ENCODE measurements around the gene CCDC184.

- TF ChIP-seq, protein P1, sequence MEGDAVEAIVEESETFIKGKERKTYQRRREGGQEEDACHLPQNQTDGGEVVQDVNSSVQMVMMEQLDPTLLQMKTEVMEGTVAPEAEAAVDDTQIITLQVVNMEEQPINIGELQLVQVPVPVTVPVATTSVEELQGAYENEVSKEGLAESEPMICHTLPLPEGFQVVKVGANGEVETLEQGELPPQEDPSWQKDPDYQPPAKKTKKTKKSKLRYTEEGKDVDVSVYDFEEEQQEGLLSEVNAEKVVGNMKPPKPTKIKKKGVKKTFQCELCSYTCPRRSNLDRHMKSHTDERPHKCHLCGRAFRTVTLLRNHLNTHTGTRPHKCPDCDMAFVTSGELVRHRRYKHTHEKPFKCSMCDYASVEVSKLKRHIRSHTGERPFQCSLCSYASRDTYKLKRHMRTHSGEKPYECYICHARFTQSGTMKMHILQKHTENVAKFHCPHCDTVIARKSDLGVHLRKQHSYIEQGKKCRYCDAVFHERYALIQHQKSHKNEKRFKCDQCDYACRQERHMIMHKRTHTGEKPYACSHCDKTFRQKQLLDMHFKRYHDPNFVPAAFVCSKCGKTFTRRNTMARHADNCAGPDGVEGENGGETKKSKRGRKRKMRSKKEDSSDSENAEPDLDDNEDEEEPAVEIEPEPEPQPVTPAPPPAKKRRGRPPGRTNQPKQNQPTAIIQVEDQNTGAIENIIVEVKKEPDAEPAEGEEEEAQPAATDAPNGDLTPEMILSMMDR (IDR thresholded peaks at IDR 0.05): no peak
- TF ChIP-seq POLR2A (IDR thresholded peaks at IDR 0.05) (no peak), EP300 (IDR thresholded peaks at IDR 0.05) (no peak)
Observed at GRCh38 chr12:48194799-48195201, 11.4 kb downstream of the CCDC184 start.
